ENCODE measurements around the gene GRM4.

- TF ChIP-seq CTCF (IDR thresholded peaks at IDR 0.05) (no peak), POLR2A (IDR thresholded peaks at IDR 0.05) (no peak)
Measured at GRCh38 chr6:34143884-34144580, 1.9 kb downstream of the GRM4 start.
